ENCODE results near the gene KLHDC9. TPM values are rescaled to one million over a fixed set of nuclear protein-coding genes. Genes with fewer than 3 reads are reported as not detected.

The KLHDC9 gene
- total and polyA plus RNA-seq, 12 donors: 5.2 to 28.1 (median 19.6) TPM

DNA sequence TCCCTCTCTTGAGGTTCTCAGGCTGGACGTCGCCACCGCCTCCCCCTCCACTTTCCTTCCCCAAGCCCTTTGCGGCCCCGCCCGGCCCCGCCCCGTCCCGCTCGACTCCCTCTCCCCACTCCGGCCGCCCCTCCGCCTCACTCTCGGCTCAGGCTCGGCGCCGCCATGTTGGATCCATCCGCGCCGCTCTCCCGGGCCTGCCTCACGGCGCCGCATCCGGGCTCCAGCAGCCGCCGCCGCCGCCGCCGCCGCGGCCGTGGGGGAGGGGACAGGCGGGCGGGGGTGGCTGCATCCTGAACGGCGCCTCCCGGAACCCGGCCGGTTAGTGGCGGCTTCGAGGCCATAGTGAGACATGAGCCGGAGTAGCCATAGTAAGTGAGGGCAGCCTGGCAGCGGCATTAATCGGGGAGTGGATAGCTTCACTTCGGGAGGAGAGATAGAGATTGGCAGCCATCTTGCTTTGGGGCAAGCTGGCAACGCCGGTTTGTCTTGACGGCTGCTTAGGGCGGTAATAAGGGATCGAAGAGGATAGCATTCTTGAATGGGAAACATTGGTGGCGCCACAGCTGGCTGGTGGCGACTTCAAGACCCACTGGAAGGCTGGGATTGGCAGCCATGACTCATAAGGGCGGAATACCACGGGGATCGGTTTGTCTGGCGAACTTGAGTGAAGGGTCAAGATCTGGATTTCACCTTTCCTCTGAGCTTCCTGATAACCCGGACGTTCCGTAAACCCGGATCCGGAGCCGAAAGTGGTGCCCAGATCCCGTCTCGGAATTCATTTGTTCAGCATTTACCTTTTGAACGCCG, 34.5 kb downstream of the KLHDC9 start, which contains the start of gene DEDD:
Gene DEDD (minus strand): TSS at position 258 of the 810 bp plus-strand sequence. CDS start 8,205 bp downstream, outside the sequence.
- intact Hi-C loops (cut with DNase I): no loop called here
- 0 to 1% (median 0%) methylated on average over 24 to 68 of the region's 68 CpGs for WGBS, 4 donors
- peak in 1 of 2 donors; percentile 64 for TF ChIP-seq POLR2A (IDR thresholded peaks at IDR 0.05)
- TF ChIP-seq, protein P1, sequence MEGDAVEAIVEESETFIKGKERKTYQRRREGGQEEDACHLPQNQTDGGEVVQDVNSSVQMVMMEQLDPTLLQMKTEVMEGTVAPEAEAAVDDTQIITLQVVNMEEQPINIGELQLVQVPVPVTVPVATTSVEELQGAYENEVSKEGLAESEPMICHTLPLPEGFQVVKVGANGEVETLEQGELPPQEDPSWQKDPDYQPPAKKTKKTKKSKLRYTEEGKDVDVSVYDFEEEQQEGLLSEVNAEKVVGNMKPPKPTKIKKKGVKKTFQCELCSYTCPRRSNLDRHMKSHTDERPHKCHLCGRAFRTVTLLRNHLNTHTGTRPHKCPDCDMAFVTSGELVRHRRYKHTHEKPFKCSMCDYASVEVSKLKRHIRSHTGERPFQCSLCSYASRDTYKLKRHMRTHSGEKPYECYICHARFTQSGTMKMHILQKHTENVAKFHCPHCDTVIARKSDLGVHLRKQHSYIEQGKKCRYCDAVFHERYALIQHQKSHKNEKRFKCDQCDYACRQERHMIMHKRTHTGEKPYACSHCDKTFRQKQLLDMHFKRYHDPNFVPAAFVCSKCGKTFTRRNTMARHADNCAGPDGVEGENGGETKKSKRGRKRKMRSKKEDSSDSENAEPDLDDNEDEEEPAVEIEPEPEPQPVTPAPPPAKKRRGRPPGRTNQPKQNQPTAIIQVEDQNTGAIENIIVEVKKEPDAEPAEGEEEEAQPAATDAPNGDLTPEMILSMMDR (IDR thresholded peaks at IDR 0.05): peak in 1 of 6 experiments; percentile 4
- peak; percentile 89 to 98 (median 95) for DNase-seq
- Histone ChIP-seq H3K4me3 (peak within 1 kb of the TSS; percentile 37 to 91 (median 76)), H3K27me3 (no peaks in the 10 kb centered on the region), H3K36me3 (replicated peaks in 1 of 2) (peaks cover 0 to 21% of the 10 kb centered on the region in 2 donors), H3K4me1 (replicated peaks in 1 of 2) (peaks cover 16 to 49% of the 10 kb centered on the region in 2 donors), H3K27ac (peak within 1 kb of the TSS; percentile 71 to 99 (median 97)), H3K9me3 (replicated peaks in 1 of 3) (no peaks in the 10 kb centered on the region)

- Histone ChIP-seq H3K27ac (peak overlapping the region; percentile 71 to 99 (median 97)), H3K27me3 (no peaks in the 10 kb centered on the region), H3K4me3 (peak overlapping the region; percentile 7 to 91 (median 76)), H3K4me1 (replicated peaks in 1 of 2) (peaks cover 16 to 49% of the 10 kb centered on the region in 2 donors), H3K9me3 (replicated peaks in 1 of 3) (no peaks in the 10 kb centered on the region), H3K36me3 (replicated peaks in 1 of 2) (peaks cover 0 to 17% of the 10 kb centered on the region in 2 donors)
- WGBS, 4 donors: 4 to 5% (median 5%) methylated on average over 11 of the region's 11 CpGs
- intact Hi-C loops (cut with DNase I): no loop called here
- DNase-seq: no peak
- TF ChIP-seq POLR2A (IDR thresholded peaks at IDR 0.05): no peak
Measured at GRCh38 chr1:161133220-161133740, 35.1 kb downstream of the KLHDC9 start.

DNA sequence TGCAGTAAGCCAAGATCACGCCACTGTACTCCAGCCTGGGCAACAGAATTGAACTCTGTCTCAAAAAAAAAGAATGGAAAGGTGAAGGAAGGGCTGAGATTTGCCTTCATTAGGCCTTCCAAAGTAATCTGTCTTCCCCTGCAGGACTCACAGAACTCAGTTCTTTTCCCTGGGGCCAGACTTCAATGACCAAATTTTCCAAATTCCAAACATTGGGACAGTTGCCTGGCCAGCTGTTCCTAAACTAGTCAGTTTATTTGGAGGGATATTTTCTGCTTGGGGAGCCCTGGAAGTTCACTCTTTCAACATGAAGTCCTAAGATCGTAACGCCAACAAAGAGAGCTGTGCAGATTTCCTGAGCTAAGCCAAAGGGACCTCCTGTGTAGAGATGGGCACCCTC, 39.7 kb downstream of the KLHDC9 start:
- Histone ChIP-seq H3K4me1 (replicated peaks in 1 of 2) (peaks cover 0 to 20% of the 10 kb centered on the region in 2 donors), H3K36me3 (replicated peaks in 1 of 2) (no peaks in the 10 kb centered on the region), H3K27me3 (no peaks in the 10 kb centered on the region), H3K27ac (peak overlapping the region in 1 of 5 donors; percentile 1), H3K4me3 (no peak overlapping the region), H3K9me3 (replicated peaks in 1 of 3) (no peaks in the 10 kb centered on the region)
- DNase-seq: no peak
- TF ChIP-seq, protein P1 (IDR thresholded peaks at IDR 0.05): no peak
- TF ChIP-seq POLR2A (IDR thresholded peaks at IDR 0.05): no peak
- WGBS, 4 donors: 76 to 85% (median 78%) methylated on average over 3 of the region's 3 CpGs
- intact Hi-C loops (cut with DNase I): no loop called here

GRCh38 chr1:161138431-161138830, 40.3 kb downstream of the KLHDC9 start:
- TF ChIP-seq, protein P1 (IDR thresholded peaks at IDR 0.05): no peak
- no peak for TF ChIP-seq POLR2A (IDR thresholded peaks at IDR 0.05)

More at GRCh38 chr1:161138431-161138830, 40.3 kb downstream of the KLHDC9 start:
- 57 to 79% (median 72%) methylated on average over 1 of the region's 1 CpG for WGBS, 4 donors
- intact Hi-C loops (cut with DNase I): no loop called here
- DNase-seq: no peak
- H3K27me3 ChIP-seq: no peaks in the 10 kb centered on the region
- H3K36me3 ChIP-seq (replicated peaks in 1 of 2): no peaks in the 10 kb centered on the region
- H3K9me3 ChIP-seq (replicated peaks in 1 of 3): no peaks in the 10 kb centered on the region
- H3K4me3 ChIP-seq: no peak overlapping the region
- peaks cover 0 to 18% of the 10 kb centered on the region in 2 donors for H3K4me1 ChIP-seq (replicated peaks in 1 of 2)
- H3K27ac ChIP-seq: peak overlapping the region in 1 of 5 donors; percentile 1
